ENCODE data around the gene PRR12. TPM values are rescaled to one million over a fixed set of nuclear protein-coding genes. Genes with fewer than 3 reads are reported as not detected.
"Not testable (repeated sequence)": the region's sequence is repeated elsewhere in the genome, so short reads cannot be mapped to it uniquely, and the experiment has no call there.

The PRR12 gene
- total and polyA plus RNA-seq, 2 donors (not counting 1 experiment from before 2014, with no cell fraction given), result 8.4 to 70.7 TPM

- Histone ChIP-seq H3K36me3 (replicated peaks in 1 of 2; ENCODE audit: control extremely low read depth in 1 of 2, control insufficient read depth in 1 of 2, extremely low read depth in 1 of 2, insufficient read depth in 2 of 2, low read length in 1 of 2) (peaks cover 11 to 74% of the 10 kb centered on the region in 2 experiments), H3K4me2 (replicated peaks; ENCODE audit: low read depth, low read length, poor library complexity, severe bottlenecking) (no peak overlapping the region), H3K4me1 (ENCODE audit: control insufficient read depth in 2 of 2, insufficient read depth in 2 of 2, low read length in 2 of 2) (no peaks in the 10 kb centered on the region), H3K79me2 (ENCODE audit: control insufficient read depth, insufficient read depth, low read length) (peaks cover 53% of the 10 kb centered on the region), H2AFZ (ENCODE audit: insufficient read depth, low read depth, low read length, poor library complexity, severe bottlenecking) (no peak overlapping the region), H3K27me3 (replicated peaks in 1 of 4; ENCODE audit: control extremely low read depth in 1 of 4, control insufficient read depth in 3 of 4, insufficient read depth in 4 of 4, low read length in 3 of 4) (no peaks in the 10 kb centered on the region), H3K9me3 (ENCODE audit: control extremely low read depth in 1 of 3, control insufficient read depth in 2 of 3, insufficient read depth in 1 of 3, low read length in 2 of 3) (peaks cover 0 to 11% (median 0%) of the 10 kb centered on the region in 3 donors), H3K4me3 (ENCODE audit: control extremely low read depth in 1 of 5, extremely low read depth in 1 of 5, insufficient read depth in 1 of 5, low read depth in 2 of 5, low read length in 4 of 5) (no peak overlapping the region), H4K20me1 (ENCODE audit: control insufficient read depth, insufficient read depth, low read length, poor library complexity, severe bottlenecking) (peaks cover 80% of the 10 kb centered on the region), H3K27ac (ENCODE audit: low read length in 2 of 2) (no peak overlapping the region), H3K9ac (ENCODE audit: low read length) (no peak overlapping the region)
- POLR2A ChIA-PET, result interaction anchor here (1.5 kb wide), 1 partner anchor 60 kb away, joined by 3 read pairs; no protein-coding TSS in a partner anchor
- intact Hi-C loops (cut with micrococcal nuclease), result no loop called here
- Mint-ChIP-seq H3K27me3 (no peaks in the 10 kb centered on the region), H3K4me1 (peaks cover 9% of the 10 kb centered on the region), H3K27ac (no peak overlapping the region), H3K9me3 (ENCODE audit: insufficient read depth) (no peaks in the 10 kb centered on the region), H3K4me3 (no peak overlapping the region)
- CTCF ChIA-PET, result no interaction called here
- TF ChIP-seq EZH2 (IDR thresholded peaks at IDR 0.05; ENCODE audit: borderline replicate concordance, insufficient read depth, low read depth, low read length, poor library complexity, severe bottlenecking) (no peak), CTCF (IDR thresholded peaks at IDR 0.05) (no peak)
- 96% methylated on average over 6 of the region's 7 CpGs for WGBS (ENCODE audit: insufficient coverage)
- DNase-seq (no peak), ATAC-seq (ENCODE audit: low read depth) (no peak)
Measured at GRCh38 chr19:49616532-49616931, 25.6 kb downstream of the PRR12 start.

GRCh38 chr19:49616945-49617344 is 26.0 kb downstream of the PRR12 start:
- Mint-ChIP-seq H3K27me3 (no peaks in the 10 kb centered on the region), H3K27ac (no peak overlapping the region), H3K4me3 (no peak overlapping the region), H3K9me3 (ENCODE audit: insufficient read depth) (no peaks in the 10 kb centered on the region), H3K4me1 (peaks cover 9% of the 10 kb centered on the region)
- Histone ChIP-seq H4K20me1 (ENCODE audit: control insufficient read depth, insufficient read depth, low read length, poor library complexity, severe bottlenecking) (peaks cover 83% of the 10 kb centered on the region), H3K27ac (ENCODE audit: low read length in 2 of 2) (no peak overlapping the region), H3K9ac (ENCODE audit: low read length) (no peak overlapping the region), H3K36me3 (replicated peaks in 1 of 2; ENCODE audit: control extremely low read depth in 1 of 2, control insufficient read depth in 1 of 2, extremely low read depth in 1 of 2, insufficient read depth in 2 of 2, low read length in 1 of 2) (peaks cover 11 to 78% of the 10 kb centered on the region in 2 experiments), H3K27me3 (replicated peaks in 1 of 4; ENCODE audit: control extremely low read depth in 1 of 4, control insufficient read depth in 3 of 4, insufficient read depth in 4 of 4, low read length in 3 of 4) (no peaks in the 10 kb centered on the region), H2AFZ (ENCODE audit: insufficient read depth, low read depth, low read length, poor library complexity, severe bottlenecking) (no peak overlapping the region), H3K4me3 (ENCODE audit: control extremely low read depth in 1 of 5, extremely low read depth in 1 of 5, insufficient read depth in 1 of 5, low read depth in 2 of 5, low read length in 4 of 5) (no peak overlapping the region), H3K4me1 (ENCODE audit: control insufficient read depth in 2 of 2, insufficient read depth in 2 of 2, low read length in 2 of 2) (no peaks in the 10 kb centered on the region), H3K4me2 (replicated peaks; ENCODE audit: low read depth, low read length, poor library complexity, severe bottlenecking) (no peak overlapping the region), H3K79me2 (ENCODE audit: control insufficient read depth, insufficient read depth, low read length) (peaks cover 56% of the 10 kb centered on the region), H3K9me3 (ENCODE audit: control extremely low read depth in 1 of 3, control insufficient read depth in 2 of 3, insufficient read depth in 1 of 3, low read length in 2 of 3) (peaks cover 0 to 11% (median 0%) of the 10 kb centered on the region in 3 donors)
- DNase-seq (no peak), ATAC-seq (ENCODE audit: low read depth) (no peak)
- 100% methylated on average over 4 of the region's 7 CpGs for WGBS (ENCODE audit: insufficient coverage)
- CTCF ChIA-PET, result interaction anchor here (0.7 kb wide), 1 partner anchor 781 kb away, joined by 3 read pairs; no protein-coding TSS in a partner anchor
- intact Hi-C loops (cut with micrococcal nuclease), result no loop called here
- TF ChIP-seq CTCF (IDR thresholded peaks at IDR 0.05) (no peak), EZH2 (IDR thresholded peaks at IDR 0.05; ENCODE audit: borderline replicate concordance, insufficient read depth, low read depth, low read length, poor library complexity, severe bottlenecking) (no peak)
- POLR2A ChIA-PET, result interaction anchor here (1.5 kb wide), 1 partner anchor 60 kb away, joined by 3 read pairs; no protein-coding TSS in a partner anchor

- H3K27ac Mint-ChIP-seq; H3K27me3 Mint-ChIP-seq; ATAC-seq (ENCODE audit: low read depth); H3K27me3 ChIP-seq (replicated peaks in 1 of 4; ENCODE audit: control extremely low read depth in 1 of 4, control insufficient read depth in 3 of 4, insufficient read depth in 4 of 4, low read length in 3 of 4); H3K4me3 Mint-ChIP-seq; DNase-seq; H3K4me1 Mint-ChIP-seq; H2AFZ ChIP-seq (ENCODE audit: insufficient read depth, low read depth, low read length, poor library complexity, severe bottlenecking); H3K4me1 ChIP-seq (ENCODE audit: control insufficient read depth in 2 of 2, insufficient read depth in 2 of 2, low read length in 2 of 2); H3K4me2 ChIP-seq (replicated peaks; ENCODE audit: low read depth, low read length, poor library complexity, severe bottlenecking); H3K9me3 Mint-ChIP-seq (ENCODE audit: insufficient read depth); H3K9ac ChIP-seq (ENCODE audit: low read length); intact Hi-C loops (cut with micrococcal nuclease); H3K4me3 ChIP-seq (ENCODE audit: control extremely low read depth in 1 of 5, extremely low read depth in 1 of 5, insufficient read depth in 1 of 5, low read depth in 2 of 5, low read length in 4 of 5); H3K27ac ChIP-seq (ENCODE audit: low read length in 2 of 2); CTCF ChIA-PET: not testable (repeated sequence)
- H3K9me3 ChIP-seq (ENCODE audit: control extremely low read depth in 1 of 3, control insufficient read depth in 2 of 3, insufficient read depth in 1 of 3, low read length in 2 of 3), result peaks cover 0 to 11% (median 0%) of the 10 kb centered on the region in 3 donors
- H3K36me3 ChIP-seq (replicated peaks in 1 of 2; ENCODE audit: control extremely low read depth in 1 of 2, control insufficient read depth in 1 of 2, extremely low read depth in 1 of 2, insufficient read depth in 2 of 2, low read length in 1 of 2), result peaks cover 11 to 74% of the 10 kb centered on the region in 2 experiments
- H3K79me2 ChIP-seq (ENCODE audit: control insufficient read depth, insufficient read depth, low read length), result peaks cover 50% of the 10 kb centered on the region
- 99% methylated on average over 11 of the region's 13 CpGs for WGBS (ENCODE audit: insufficient coverage)
- POLR2A ChIA-PET, result interaction anchor here (0.6 to 1.5 kb wide), 3 partner anchors 25 to 59 kb away, joined by 3 to 4 read pairs (median 3); no protein-coding TSS in a partner anchor
- H4K20me1 ChIP-seq (ENCODE audit: control insufficient read depth, insufficient read depth, low read length, poor library complexity, severe bottlenecking), result peaks cover 77% of the 10 kb centered on the region
Measured at GRCh38 chr19:49617860-49618259, 26.9 kb downstream of the PRR12 start.
